GM13976 (cell line): ENCODE measurements around the gene LACTB.

Experiments used
- DNase-seq: peaks from one replicate; pipeline ENCODE4 v3.0.0; 2012; ENCODE audit warnings: low spot score
- CTCF ChIP-seq: IDR thresholded peaks from 2 replicates; pipeline ENCODE4 v1.5.1; 2012; ENCODE audit warnings: borderline replicate concordance, mild to moderate bottlenecking; ENCODE audit not compliant: insufficient read depth; ENCODE audit errors: extremely low read depth, missing control alignments, control extremely low read depth
- in situ Hi-C: fragments of 300-500 bp; cut with MboI; formaldehyde crosslinking; loops from one replicate; pipeline ENCODE4 v1.12.0; 2022; ENCODE audit warnings: low sequenced_read_pairs, mixed read lengths, inconsistent platforms; ENCODE audit not compliant: unreplicated experiment

The LACTB gene

GRCh38 chr15:63124506-63124905 is 2.8 kb downstream of the LACTB start:
- DNase-seq, result no peak
- in situ Hi-C loops, result no loop called here

GRCh38 chr15:63126726-63127125 is 5.1 kb downstream of the LACTB start:
- TF ChIP-seq CTCF, result no peak
- no peak for DNase-seq
- in situ Hi-C loops, result no loop called here

More at GRCh38 chr15:63124506-63124905, 2.8 kb downstream of the LACTB start:
- TF ChIP-seq CTCF, result no peak

- in situ Hi-C loops, result no loop called here
- no peak for TF ChIP-seq CTCF
- no peak for DNase-seq
Observed at GRCh38 chr15:63133786-63134185, 12.1 kb downstream of the LACTB start.

- no peak for DNase-seq
Observed at GRCh38 chr15:63134245-63134985, 12.8 kb downstream of the LACTB start.

GRCh38 chr15:63135281-63135680 is 13.6 kb downstream of the LACTB start:
- no peak for DNase-seq
- no peak for TF ChIP-seq CTCF
- in situ Hi-C loops, result no loop called here

More at GRCh38 chr15:63134245-63134985, 12.8 kb downstream of the LACTB start:
- no peak for TF ChIP-seq CTCF
- in situ Hi-C loops, result no loop called here

GRCh38 chr15:63135804-63136203 is 14.1 kb downstream of the LACTB start:
- no peak for TF ChIP-seq CTCF
- in situ Hi-C loops, result no loop called here
- no peak for DNase-seq
